ENCODE data around the gene TRIM10.

DNA sequence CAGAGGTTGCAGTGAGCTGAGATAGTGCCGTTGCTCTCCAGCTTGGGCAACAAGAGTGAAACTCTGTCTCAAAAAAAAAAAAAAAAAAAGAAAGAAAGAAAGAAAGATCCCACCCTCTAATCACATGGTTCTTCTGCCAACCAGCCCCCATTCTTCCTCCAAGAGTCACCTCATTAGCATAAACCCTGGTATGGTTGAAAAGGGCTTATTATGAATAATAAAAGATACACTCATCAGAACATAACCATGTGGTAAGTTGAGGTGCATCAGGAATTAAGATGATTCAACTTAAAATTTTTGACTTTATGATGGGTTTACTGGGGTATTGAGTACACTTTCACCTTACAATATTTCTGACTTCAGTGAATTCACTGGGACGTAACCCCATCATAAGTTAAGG, 25.9 kb downstream of the TRIM10 start:
- TF ChIP-seq EZH2phosphoT487 (IDR thresholded peaks at IDR 0.05; ENCODE audit: borderline replicate concordance): no peak
- TF ChIP-seq, protein P1, sequence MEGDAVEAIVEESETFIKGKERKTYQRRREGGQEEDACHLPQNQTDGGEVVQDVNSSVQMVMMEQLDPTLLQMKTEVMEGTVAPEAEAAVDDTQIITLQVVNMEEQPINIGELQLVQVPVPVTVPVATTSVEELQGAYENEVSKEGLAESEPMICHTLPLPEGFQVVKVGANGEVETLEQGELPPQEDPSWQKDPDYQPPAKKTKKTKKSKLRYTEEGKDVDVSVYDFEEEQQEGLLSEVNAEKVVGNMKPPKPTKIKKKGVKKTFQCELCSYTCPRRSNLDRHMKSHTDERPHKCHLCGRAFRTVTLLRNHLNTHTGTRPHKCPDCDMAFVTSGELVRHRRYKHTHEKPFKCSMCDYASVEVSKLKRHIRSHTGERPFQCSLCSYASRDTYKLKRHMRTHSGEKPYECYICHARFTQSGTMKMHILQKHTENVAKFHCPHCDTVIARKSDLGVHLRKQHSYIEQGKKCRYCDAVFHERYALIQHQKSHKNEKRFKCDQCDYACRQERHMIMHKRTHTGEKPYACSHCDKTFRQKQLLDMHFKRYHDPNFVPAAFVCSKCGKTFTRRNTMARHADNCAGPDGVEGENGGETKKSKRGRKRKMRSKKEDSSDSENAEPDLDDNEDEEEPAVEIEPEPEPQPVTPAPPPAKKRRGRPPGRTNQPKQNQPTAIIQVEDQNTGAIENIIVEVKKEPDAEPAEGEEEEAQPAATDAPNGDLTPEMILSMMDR (conservative IDR thresholded peaks at IDR 0.05; ENCODE audit: low read length): no peak
